Trophoblast cell (in vitro differentiated cells and primary cell): ENCODE data around the gene USP7.

Source experiments
- DNase-seq, 2 donors: peaks; one replicate each; pipeline ENCODE4 v3.0.0-alpha.2; 2016
- H2AFZ ChIP-seq: 2 replicates; pipeline ENCODE4 v1.6.1; 2013; ENCODE audit warnings: low read length, moderate library complexity, mild to moderate bottlenecking; ENCODE audit not compliant: insufficient read depth, poor library complexity
- H2AK5ac ChIP-seq: 2 replicates; pipeline ENCODE4 v1.6.1; 2013; ENCODE audit warnings: mild to moderate bottlenecking, low read length
- H2BK120ac ChIP-seq: 2 replicates; pipeline ENCODE4 v1.6.1; 2013; ENCODE audit warnings: low read length, mild to moderate bottlenecking, moderate library complexity; ENCODE audit not compliant: insufficient read depth, poor library complexity
- H2BK12ac ChIP-seq: 2 replicates; pipeline ENCODE4 v1.6.1; 2013; ENCODE audit warnings: mild to moderate bottlenecking, low read length, moderate library complexity
- H2BK5ac ChIP-seq: 2 replicates; pipeline ENCODE4 v1.6.1; 2013; ENCODE audit warnings: low read length, low read depth, moderate library complexity, mild to moderate bottlenecking; ENCODE audit not compliant: poor library complexity
- H3K14ac ChIP-seq: 2 replicates; pipeline ENCODE4 v1.6.1; 2013; ENCODE audit warnings: mild to moderate bottlenecking, low read length
- H3K18ac ChIP-seq: 2 replicates; pipeline ENCODE4 v1.6.1; 2013; ENCODE audit warnings: mild to moderate bottlenecking, low read length
- H3K23ac ChIP-seq: 2 replicates; pipeline ENCODE4 v1.6.1; 2013; ENCODE audit warnings: low read length
- H3K27ac ChIP-seq: 2 replicates; pipeline ENCODE4 v1.5.1; 2013; ENCODE audit warnings: low read depth, mild to moderate bottlenecking, inconsistent platforms, low read length, moderate library complexity
- H3K27me3 ChIP-seq: 2 replicates; pipeline ENCODE4 v1.6.1; 2013; ENCODE audit warnings: inconsistent platforms, mild to moderate bottlenecking, low read length, moderate library complexity; ENCODE audit not compliant: insufficient read depth
- H3K36me3 ChIP-seq, 2 experiments: 1 replicate in 1 of 2; 2 replicates in 1 of 2; pipeline ENCODE4 v1.6.1; 2013; ENCODE audit warnings: low read length in 2 of 2, mild to moderate bottlenecking in 2 of 2, moderate library complexity in 1 of 2; ENCODE audit not compliant: insufficient read depth in 2 of 2, control insufficient read depth in 1 of 2
- H3K4ac ChIP-seq: 2 replicates; pipeline ENCODE4 v1.6.1; 2013; ENCODE audit warnings: low read depth, mild to moderate bottlenecking, low read length, moderate library complexity
- H3K4me1 ChIP-seq, 2 experiments: 1 replicate in 1 of 2; 2 replicates in 1 of 2; pipeline ENCODE4 v1.6.1; 2013; ENCODE audit warnings: low read length in 2 of 2, mild to moderate bottlenecking in 2 of 2, moderate library complexity in 1 of 2; ENCODE audit not compliant: insufficient read depth in 2 of 2, control insufficient read depth in 1 of 2
- H3K4me2 ChIP-seq: 2 replicates; pipeline ENCODE4 v1.6.1; 2013; ENCODE audit warnings: inconsistent platforms, mild to moderate bottlenecking, low read length, moderate library complexity
- H3K4me3 ChIP-seq: 2 replicates; pipeline ENCODE4 v1.5.1; 2013; ENCODE audit warnings: mild to moderate bottlenecking, low read depth, low read length, inconsistent platforms
- H3K79me1 ChIP-seq: one replicate; pipeline ENCODE4 v1.6.1; 2013; ENCODE audit warnings: low read length
- H3K79me2 ChIP-seq: 2 replicates; pipeline ENCODE4 v1.6.1; 2013; ENCODE audit warnings: low read length, mild to moderate bottlenecking; ENCODE audit not compliant: control insufficient read depth, insufficient read depth, poor library complexity
- H3K9ac ChIP-seq: 2 replicates; pipeline ENCODE4 v1.6.1; 2013; ENCODE audit warnings: mild to moderate bottlenecking, low read length
- H3K9me3 ChIP-seq: 2 replicates; pipeline ENCODE4 v1.6.1; 2013; ENCODE audit warnings: low read depth, mild to moderate bottlenecking, control low read depth, inconsistent platforms, low read length; ENCODE audit not compliant: insufficient read depth
- H4K12ac ChIP-seq: 2 replicates; pipeline ENCODE4 v1.6.1; 2013; ENCODE audit warnings: low read depth, mild to moderate bottlenecking, low read length, moderate library complexity
- H4K8ac ChIP-seq: 2 replicates; pipeline ENCODE4 v1.6.1; 2013; ENCODE audit warnings: low read depth, mild to moderate bottlenecking, low read length, moderate library complexity
- H4K91ac ChIP-seq: one replicate; pipeline ENCODE4 v1.6.1; 2013; ENCODE audit warnings: low read depth, mild to moderate bottlenecking, low read length, moderate library complexity
- WGBS: extraction: QIAGEN DNeasy Blood & Tissue Kit; methylation state at CpG from one replicate; pipeline ENCODE4 v1.1.7; 2013; ENCODE audit warnings: missing lambda C conversion rate; ENCODE audit not compliant: insufficient read length, insufficient coverage; ENCODE audit errors: extremely low coverage; 5-methylcytosine and 5-hydroxymethylcytosine counted together

USP7 gene

DNA sequence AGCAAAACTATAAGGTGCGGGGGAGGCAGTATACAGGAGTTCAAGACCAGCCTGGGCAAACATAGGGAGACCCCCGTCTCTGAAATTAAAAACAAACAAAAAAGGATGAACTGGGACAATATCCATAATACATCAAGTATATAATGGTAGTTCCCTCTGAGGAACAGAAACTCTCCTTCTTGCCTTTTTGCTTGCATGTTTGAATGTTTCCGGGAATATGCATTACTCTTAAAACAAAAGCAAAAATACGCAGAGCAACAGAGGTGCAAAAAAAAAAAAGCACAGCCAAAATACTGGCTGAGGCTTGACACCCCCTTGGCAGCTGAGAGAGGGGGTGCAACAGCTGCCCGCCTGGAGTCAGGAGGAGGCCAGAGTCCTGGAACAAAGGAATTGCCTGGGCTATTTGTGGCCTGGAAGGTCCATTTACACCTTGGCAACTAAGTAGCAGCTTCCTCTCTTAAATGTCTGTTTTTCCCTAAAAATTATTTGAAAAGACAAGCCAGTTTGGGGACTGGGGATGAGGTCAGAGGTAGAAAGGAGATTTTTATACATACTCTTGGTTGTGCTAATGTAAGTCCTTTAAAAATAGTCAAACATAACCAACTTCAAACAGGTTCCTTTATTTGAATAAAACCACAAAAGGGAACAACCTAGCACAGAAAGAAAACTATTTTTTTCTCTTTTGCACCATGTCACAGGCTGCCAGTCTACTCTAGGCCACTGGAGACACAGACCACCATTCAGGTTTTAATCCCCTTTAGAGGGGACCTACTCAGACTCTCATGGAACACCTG is 19.5 kb downstream of the USP7 start:
- H4K91ac ChIP-seq: no peak overlapping the region
- no peak overlapping the region for H4K12ac ChIP-seq
- no peak overlapping the region for H3K4me2 ChIP-seq
- H2AK5ac ChIP-seq: no peak overlapping the region
- no peak overlapping the region for H3K23ac ChIP-seq
- H2BK120ac ChIP-seq: no peak overlapping the region
- H2AFZ ChIP-seq: no peak overlapping the region
- no peak for DNase-seq
- no peaks in the 10 kb centered on the region for H3K36me3 ChIP-seq
- H3K9ac ChIP-seq: no peak overlapping the region
- peak overlapping the region; percentile 94 for H3K4ac ChIP-seq
- no CpG with 5 or more reads among the region's 5 CpGs for WGBS
- H3K18ac ChIP-seq: no peak overlapping the region
- peaks cover 0 to under 1% of the 10 kb centered on the region in 2 experiments for H3K4me1 ChIP-seq
- H3K4me3 ChIP-seq: no peak overlapping the region
- H2BK5ac ChIP-seq: no peak overlapping the region
- H3K27ac ChIP-seq: no peak overlapping the region
- no peaks in the 10 kb centered on the region for H3K9me3 ChIP-seq
- H3K79me1 ChIP-seq: no peaks in the 10 kb centered on the region
- H2BK12ac ChIP-seq: no peak overlapping the region
- no peaks in the 10 kb centered on the region for H3K27me3 ChIP-seq
- peaks cover 42% of the 10 kb centered on the region for H3K79me2 ChIP-seq
- H3K14ac ChIP-seq: no peak overlapping the region
- H4K8ac ChIP-seq: no peak overlapping the region

DNA sequence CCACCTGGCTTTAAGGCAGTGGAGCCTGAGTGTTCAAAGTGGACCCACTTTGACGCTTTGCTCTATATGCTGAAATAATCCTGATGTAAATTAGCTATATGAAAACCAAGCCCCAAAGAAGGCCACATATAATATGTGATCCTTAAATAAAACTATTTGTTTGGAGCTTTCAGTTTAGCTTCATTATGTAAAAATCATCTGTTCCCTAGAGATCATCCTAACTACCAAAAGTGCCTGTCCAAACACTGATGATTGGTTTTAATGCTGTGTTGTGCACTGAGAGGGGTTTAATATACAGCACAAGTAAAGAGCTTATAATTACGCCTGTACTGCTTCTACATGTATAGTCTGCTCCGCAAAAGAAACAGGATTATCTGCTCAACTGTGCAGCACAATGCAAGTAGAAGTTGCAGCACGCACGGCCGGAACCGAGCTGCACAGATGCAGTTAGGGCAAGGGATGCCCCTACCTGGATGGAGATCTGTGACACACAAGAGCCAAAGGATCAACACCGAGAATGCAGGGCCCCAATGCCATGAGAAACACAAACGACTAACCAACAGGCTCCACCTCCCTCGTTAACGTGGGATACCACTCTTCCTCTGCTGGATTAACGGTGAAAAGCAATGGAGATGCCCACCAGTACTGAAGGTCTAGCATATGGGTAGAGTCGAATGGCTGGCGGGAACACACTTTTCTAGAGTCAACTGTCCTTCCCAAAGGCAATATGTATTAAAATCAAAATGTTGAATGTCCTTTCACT is 20.5 kb downstream of the USP7 start:
- no peak overlapping the region for H3K27ac ChIP-seq
- H3K79me2 ChIP-seq: peaks cover 39% of the 10 kb centered on the region
- H2BK12ac ChIP-seq: no peak overlapping the region
- peak overlapping the region; percentile 94 for H3K4ac ChIP-seq
- no peak overlapping the region for H3K4me3 ChIP-seq
- no peak overlapping the region for H4K12ac ChIP-seq
- H2AK5ac ChIP-seq: no peak overlapping the region
- H4K8ac ChIP-seq: no peak overlapping the region
- no peak overlapping the region for H3K4me2 ChIP-seq
- WGBS: no CpG with 5 or more reads among the region's 14 CpGs
- no peaks in the 10 kb centered on the region for H3K27me3 ChIP-seq
- H3K79me1 ChIP-seq: no peaks in the 10 kb centered on the region
- H3K18ac ChIP-seq: no peak overlapping the region
- H2AFZ ChIP-seq: no peak overlapping the region
- H3K9me3 ChIP-seq: no peaks in the 10 kb centered on the region
- H2BK120ac ChIP-seq: no peak overlapping the region
- H3K36me3 ChIP-seq: no peaks in the 10 kb centered on the region
- H3K14ac ChIP-seq: no peak overlapping the region
- H2BK5ac ChIP-seq: no peak overlapping the region
- no peak overlapping the region for H4K91ac ChIP-seq
- no peaks in the 10 kb centered on the region for H3K4me1 ChIP-seq
- no peak overlapping the region for H3K23ac ChIP-seq
- no peak for DNase-seq
- no peak overlapping the region for H3K9ac ChIP-seq

DNA sequence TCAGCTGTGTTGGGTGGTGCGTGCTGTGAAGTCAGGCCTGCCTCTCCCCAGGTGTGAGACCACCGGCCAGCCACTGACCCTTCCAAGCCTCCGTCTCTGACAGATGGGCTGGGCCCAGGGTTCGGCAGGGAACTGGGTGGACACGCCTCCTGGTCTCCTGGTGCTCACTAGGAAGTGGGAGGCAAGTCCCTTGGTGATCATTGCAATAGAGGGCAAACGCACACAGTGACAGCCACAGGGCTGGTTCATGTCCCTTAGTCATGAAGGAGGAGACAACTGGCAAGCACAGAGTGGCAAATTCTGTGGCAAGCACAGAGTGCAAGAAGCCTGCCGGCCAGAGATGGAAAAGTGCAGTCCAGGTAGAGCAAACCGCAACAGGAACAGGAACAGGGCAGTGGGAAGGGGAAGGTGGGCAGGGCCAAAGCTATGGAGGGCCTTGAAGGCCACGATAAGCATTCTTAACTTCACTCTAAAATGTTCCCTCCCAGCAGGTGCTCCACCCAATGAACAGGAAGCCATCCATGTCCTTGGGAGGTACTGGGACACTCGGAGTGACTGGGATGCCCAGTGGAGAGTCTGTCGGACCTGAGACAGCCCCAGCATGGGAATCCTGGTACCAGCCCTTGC is 21.9 kb downstream of the USP7 start:
- H2AFZ ChIP-seq: peak overlapping the region; percentile 6
- no peak overlapping the region for H2AK5ac ChIP-seq
- no peak overlapping the region for H2BK12ac ChIP-seq
- no peaks in the 10 kb centered on the region for H3K79me1 ChIP-seq
- no CpG with 5 or more reads among the region's 11 CpGs for WGBS
- no peaks in the 10 kb centered on the region for H3K9me3 ChIP-seq
- H3K79me2 ChIP-seq: peaks cover 31% of the 10 kb centered on the region
- H3K4me3 ChIP-seq: no peak overlapping the region
- peak overlapping the region; percentile 81 for H3K4ac ChIP-seq
- DNase-seq: no peak
- H2BK5ac ChIP-seq: no peak overlapping the region
- H3K36me3 ChIP-seq: no peaks in the 10 kb centered on the region
- H4K91ac ChIP-seq: no peak overlapping the region
- H3K4me2 ChIP-seq: no peak overlapping the region
- H4K12ac ChIP-seq: no peak overlapping the region
- H4K8ac ChIP-seq: no peak overlapping the region
- H3K18ac ChIP-seq: no peak overlapping the region
- H3K27ac ChIP-seq: no peak overlapping the region
- no peak overlapping the region for H3K14ac ChIP-seq
- no peaks in the 10 kb centered on the region for H3K27me3 ChIP-seq
- H3K4me1 ChIP-seq: no peaks in the 10 kb centered on the region
- H2BK120ac ChIP-seq: no peak overlapping the region
- H3K23ac ChIP-seq: no peak overlapping the region
- no peak overlapping the region for H3K9ac ChIP-seq

DNA sequence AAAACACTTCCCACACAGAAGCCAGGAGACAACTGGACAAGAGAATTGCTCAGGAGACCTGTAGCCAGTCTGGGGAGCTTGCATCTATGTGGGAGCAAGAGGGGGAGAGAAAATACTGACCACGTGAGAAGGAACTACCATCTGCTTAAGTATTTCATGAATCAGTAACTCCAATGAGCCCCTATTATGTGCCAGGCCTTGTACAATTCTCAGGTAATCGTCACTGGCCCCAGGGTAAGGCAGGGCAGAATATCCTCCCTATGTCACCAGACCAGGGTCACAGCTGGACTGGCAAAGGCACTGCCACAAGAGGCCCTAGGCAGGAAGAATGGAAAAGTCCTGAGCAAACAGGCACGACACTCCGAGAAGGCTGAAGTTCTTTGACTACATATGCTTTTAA is 25.9 kb downstream of the USP7 start:
- Histone ChIP-seq H3K27ac (no peak overlapping the region), H3K9ac (no peak overlapping the region), H3K9me3 (no peaks in the 10 kb centered on the region), H3K4ac (peak overlapping the region; percentile 70), H3K4me1 (no peaks in the 10 kb centered on the region), H2AFZ (no peak overlapping the region), H2BK12ac (no peak overlapping the region), H3K27me3 (no peaks in the 10 kb centered on the region), H4K8ac (no peak overlapping the region), H3K23ac (no peak overlapping the region), H3K18ac (no peak overlapping the region), H2BK120ac (no peak overlapping the region), H2AK5ac (no peak overlapping the region), H4K91ac (no peak overlapping the region), H3K4me2 (no peak overlapping the region), H3K79me2 (peaks cover 24% of the 10 kb centered on the region), H3K36me3 (no peaks in the 10 kb centered on the region), H3K14ac (no peak overlapping the region), H4K12ac (no peak overlapping the region), H3K79me1 (no peaks in the 10 kb centered on the region), H3K4me3 (no peak overlapping the region), H2BK5ac (no peak overlapping the region)
- no CpG with 5 or more reads among the region's 4 CpGs for WGBS
- DNase-seq: peak; percentile 47 to 57
